Activated T-cell treated with anti-CD3 and anti-CD28 coated beads, Interleukin-2, amount 50 U/mL, for 4 hours (primary cell): ENCODE results near the gene CEP170B. TPM values are rescaled to one million over a fixed set of nuclear protein-coding genes. Genes with fewer than 3 reads are reported as not detected.

Experiments used
- ATAC-seq, 2 donors: fragments of 200-7000 bp; cut with Tn5 transposase; one replicate each; pipeline ENCODE4 v1.10.0; 2021
- DNase-seq: peaks from one replicate; pipeline ENCODE4 v3.0.0-alpha.2; 2020
- H3K27me3 Mint-ChIP-seq: one replicate; pipeline ENCODE4 v1.8.0; 2021; ENCODE audit warnings: low read depth, mixed read lengths
- H3K36me3 Mint-ChIP-seq: one replicate; pipeline ENCODE4 v1.8.0; 2022; ENCODE audit warnings: mixed read lengths; ENCODE audit not compliant: insufficient read depth
- H3K4me1 Mint-ChIP-seq: one replicate; pipeline ENCODE4 v1.8.0; 2021; ENCODE audit warnings: low read depth, mixed read lengths
- H3K4me3 Mint-ChIP-seq: one replicate; pipeline ENCODE4 v1.8.0; 2021; ENCODE audit warnings: mild to moderate bottlenecking, moderate library complexity, mixed read lengths
- H3K9me3 Mint-ChIP-seq: one replicate; pipeline ENCODE4 v1.8.0; 2021; ENCODE audit warnings: mixed read lengths
- total RNA-seq, 3 donors: library from RNA; stranded (reverse); gene quantifications; one replicate each; pipeline ENCODE4 v1.2.1, GENCODE V29; 2021

Gene CEP170B
- total RNA-seq, 3 donors from 2014 or later, result 6.9 to 11.1 (median 7.5) TPM

DNA sequence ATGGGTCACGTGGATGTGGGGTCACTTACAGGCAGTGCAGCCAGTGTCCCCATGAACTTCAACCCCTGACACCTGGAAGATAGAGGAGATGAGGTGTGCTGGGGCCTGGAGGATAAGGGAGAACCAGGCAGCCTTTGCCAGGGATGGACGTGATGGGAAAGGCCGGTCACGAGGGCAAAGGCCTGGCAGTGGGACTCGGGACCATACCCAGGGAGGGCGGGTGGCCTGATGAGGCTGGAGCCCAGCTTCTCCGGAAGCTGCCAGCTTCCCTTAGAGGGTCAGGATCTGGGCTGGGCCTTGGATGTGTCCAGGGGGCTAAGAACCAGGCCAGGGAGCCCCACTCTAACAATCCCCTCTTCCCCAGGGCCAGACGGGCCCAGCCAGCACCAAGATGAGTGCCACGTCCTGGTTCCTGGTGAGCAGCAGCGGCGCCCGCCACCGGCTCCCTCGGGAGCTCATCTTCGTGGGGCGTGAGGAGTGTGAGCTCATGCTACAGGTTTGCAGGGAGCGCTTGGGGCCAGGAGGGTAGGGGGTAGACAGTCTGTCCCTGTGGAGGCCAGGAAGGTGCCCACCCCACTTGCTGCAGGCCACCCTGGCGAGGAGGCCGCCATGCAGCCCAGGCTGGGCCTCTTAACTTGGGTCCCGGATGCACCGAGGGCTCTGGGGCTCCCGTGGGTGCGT is 3.1 kb downstream of the CEP170B start:
- Mint-ChIP-seq H3K4me3 (no peak overlapping the region), H3K27me3 (peaks cover 2% of the 10 kb centered on the region), H3K4me1 (peaks cover 14% of the 10 kb centered on the region), H3K36me3 (no peaks in the 10 kb centered on the region), H3K9me3 (no peaks in the 10 kb centered on the region)
- peak; percentile 3 for DNase-seq
- no peak for ATAC-seq

DNA sequence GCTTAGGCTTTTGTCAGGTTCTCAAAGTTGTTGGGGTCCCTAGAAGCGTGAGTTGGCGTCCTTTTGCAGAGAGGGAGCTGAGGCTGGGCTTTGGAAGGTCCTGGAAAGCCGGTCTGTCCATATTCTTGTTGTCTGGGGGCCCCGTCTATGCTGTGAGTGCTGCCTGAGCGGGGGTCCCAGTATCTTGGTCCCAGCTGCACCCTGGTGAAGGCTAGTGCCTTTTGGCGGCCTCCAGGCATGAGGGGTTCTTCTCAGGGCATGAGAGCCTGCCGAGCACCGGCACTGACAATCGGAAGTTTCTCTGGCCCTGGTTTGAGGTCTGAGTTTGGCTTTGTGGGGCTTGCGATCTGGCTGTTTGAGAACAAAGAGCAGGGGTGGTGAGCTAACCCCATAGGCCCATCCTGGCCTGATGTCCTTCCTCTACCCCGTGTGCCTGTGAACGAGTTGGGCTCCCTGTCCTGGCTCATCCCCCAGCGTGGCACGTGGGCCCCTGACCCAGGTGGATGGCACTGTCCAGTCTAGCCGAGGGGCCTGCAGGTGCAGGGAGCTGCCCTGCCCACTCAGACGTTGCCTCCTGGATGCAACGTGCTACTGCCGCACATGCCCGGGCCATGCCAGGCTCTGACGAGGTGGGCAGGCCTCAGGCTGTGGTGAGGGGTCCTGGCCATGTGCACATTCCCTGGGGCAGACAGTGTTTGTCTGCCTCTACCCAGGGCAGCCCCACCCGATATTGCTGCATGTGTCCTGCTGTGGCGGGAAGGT is 3.9 kb downstream of the CEP170B start:
- Mint-ChIP-seq H3K36me3 (no peaks in the 10 kb centered on the region), H3K4me3 (no peak overlapping the region), H3K4me1 (peaks cover 14% of the 10 kb centered on the region), H3K9me3 (no peaks in the 10 kb centered on the region), H3K27me3 (peaks cover 2% of the 10 kb centered on the region)
- DNase-seq, result no peak
- no peak for ATAC-seq

DNA sequence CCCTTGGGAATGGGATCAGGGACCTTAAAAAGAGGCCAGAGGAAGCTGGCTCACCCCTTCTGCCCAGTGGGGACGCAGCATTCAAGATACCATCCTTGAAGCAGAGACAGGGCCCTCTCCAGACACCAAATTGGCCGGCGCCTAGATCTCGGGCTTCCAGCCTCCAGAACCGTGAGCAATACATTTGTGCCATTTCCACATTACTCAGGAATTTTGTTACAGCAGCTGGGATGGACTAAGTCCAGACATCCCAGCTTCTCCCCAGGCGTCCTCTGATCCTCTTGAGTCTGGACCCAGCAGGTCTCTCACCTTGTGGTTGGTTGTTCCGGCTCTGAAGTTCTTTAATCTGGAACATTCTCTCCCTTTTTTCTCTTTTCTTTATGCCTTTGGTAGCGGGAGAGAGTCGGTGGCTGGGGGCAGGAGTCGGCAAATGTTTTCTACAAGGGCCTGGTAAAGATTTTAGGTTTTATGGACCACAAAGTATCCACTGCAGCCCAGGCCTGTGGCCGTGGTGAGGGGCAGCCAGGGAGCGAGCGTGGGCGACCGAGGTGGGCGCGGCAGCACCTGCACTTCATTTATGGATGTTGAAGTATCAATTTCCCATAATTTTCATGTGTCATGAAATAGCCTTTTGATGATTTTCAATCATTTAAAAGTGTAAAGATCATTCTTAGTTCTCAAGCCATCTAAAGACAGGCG is 4.8 kb downstream of the CEP170B start:
- Mint-ChIP-seq H3K9me3 (no peaks in the 10 kb centered on the region), H3K4me1 (peaks cover 14% of the 10 kb centered on the region), H3K4me3 (no peak overlapping the region), H3K36me3 (no peaks in the 10 kb centered on the region), H3K27me3 (peaks cover 2% of the 10 kb centered on the region)
- ATAC-seq, result no peak
- DNase-seq, result no peak

DNA sequence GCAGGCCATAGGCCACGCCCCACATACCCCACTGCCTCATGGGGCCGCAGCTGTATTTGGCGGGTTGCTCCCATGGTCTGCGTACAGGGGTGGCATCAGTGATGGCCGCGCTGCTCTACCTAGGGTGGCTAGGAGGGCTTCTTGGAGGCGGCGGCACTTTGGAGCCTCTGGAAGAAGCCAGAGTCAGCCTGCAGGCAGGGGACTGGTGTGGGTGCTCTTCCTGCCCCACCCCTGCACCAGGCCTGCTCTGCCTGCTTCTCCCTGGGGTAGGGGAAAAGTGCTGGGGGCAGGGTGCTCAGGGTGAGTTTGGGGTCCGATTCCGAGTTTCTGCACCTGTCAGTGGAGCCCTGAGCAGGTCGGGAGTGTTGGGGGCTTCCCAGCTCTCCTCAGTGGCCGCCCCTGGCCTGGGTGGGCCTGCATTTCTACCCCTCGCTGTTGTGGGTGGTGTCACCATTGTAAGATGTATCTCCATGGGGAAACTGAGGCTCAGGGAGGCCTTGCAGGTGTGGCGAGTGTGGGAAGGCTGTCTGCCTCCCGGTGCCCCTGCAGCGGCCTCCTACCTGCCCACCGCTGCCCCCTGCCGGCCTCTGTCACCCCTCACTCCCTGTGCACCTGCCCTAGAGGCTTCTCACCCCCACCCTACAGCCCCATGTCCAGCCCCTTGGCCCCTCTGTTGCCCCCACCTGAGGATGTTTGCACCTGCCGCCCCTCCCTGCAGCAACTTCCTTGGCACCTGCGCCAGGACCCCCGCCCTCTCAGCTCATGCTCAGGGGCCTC is 5.5 kb downstream of the CEP170B start:
- ATAC-seq (peak; percentile 28 to 48), DNase-seq (peak; percentile 45)
- H3K4me1 Mint-ChIP-seq, result peaks cover 14% of the 10 kb centered on the region
- peaks cover 2% of the 10 kb centered on the region for H3K27me3 Mint-ChIP-seq
- H3K9me3 Mint-ChIP-seq, result no peaks in the 10 kb centered on the region
- no peak overlapping the region for H3K4me3 Mint-ChIP-seq
- H3K36me3 Mint-ChIP-seq, result no peaks in the 10 kb centered on the region

- Mint-ChIP-seq H3K36me3 (no peaks in the 10 kb centered on the region), H3K27me3 (peaks cover 2% of the 10 kb centered on the region), H3K9me3 (no peaks in the 10 kb centered on the region), H3K4me3 (no peak overlapping the region), H3K4me1 (peaks cover 14% of the 10 kb centered on the region)
- ATAC-seq (no peak), DNase-seq (no peak)
Observed at GRCh38 chr14:104871145-104871655, 6.1 kb downstream of the CEP170B start.

DNA sequence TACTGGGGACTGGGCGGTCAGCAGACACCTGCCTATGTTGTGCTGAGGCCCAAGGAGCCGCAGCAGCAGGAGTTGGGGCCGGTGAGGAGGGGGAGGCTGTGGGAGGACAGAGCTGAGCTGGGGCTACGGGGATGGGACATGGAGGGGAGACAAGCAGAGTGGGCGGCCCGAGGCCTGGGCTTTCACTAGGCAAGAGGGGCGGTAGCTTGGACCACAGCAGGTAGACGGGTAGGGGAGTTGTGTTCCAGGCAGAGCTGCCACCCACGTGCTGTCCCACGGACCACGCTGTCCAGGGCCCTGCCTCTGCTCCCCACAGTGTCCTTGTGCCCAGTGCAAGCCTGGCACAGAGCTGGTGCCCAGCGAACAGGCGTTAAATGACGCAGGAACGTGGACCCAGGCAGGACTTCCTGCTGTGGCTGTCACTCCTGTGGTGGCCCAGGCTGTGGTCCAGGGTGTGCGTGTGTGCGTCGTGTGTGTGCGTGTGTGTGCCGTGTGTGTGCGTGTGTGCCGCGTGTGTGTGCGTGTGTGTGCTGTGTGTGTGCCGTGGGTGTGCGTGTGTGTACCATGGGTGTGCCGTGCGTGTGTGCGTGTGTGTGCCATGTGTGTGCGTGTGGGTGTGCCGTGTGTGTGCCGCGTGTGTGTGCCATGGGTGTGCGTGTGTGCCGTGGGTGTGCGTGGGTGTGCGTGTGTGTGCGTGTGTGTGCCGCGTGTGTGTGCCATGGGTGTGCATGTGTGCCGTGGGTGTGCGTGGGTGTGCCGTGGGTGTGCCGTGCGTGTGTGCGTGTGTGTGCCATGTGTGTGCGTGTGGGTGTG is 6.8 kb downstream of the CEP170B start:
- no peaks in the 10 kb centered on the region for H3K36me3 Mint-ChIP-seq
- DNase-seq, result no peak
- H3K4me3 Mint-ChIP-seq, result no peak overlapping the region
- peaks cover 9% of the 10 kb centered on the region for H3K4me1 Mint-ChIP-seq
- no peak for ATAC-seq
- H3K9me3 Mint-ChIP-seq, result no peaks in the 10 kb centered on the region
- H3K27me3 Mint-ChIP-seq, result peaks cover 2% of the 10 kb centered on the region

DNA sequence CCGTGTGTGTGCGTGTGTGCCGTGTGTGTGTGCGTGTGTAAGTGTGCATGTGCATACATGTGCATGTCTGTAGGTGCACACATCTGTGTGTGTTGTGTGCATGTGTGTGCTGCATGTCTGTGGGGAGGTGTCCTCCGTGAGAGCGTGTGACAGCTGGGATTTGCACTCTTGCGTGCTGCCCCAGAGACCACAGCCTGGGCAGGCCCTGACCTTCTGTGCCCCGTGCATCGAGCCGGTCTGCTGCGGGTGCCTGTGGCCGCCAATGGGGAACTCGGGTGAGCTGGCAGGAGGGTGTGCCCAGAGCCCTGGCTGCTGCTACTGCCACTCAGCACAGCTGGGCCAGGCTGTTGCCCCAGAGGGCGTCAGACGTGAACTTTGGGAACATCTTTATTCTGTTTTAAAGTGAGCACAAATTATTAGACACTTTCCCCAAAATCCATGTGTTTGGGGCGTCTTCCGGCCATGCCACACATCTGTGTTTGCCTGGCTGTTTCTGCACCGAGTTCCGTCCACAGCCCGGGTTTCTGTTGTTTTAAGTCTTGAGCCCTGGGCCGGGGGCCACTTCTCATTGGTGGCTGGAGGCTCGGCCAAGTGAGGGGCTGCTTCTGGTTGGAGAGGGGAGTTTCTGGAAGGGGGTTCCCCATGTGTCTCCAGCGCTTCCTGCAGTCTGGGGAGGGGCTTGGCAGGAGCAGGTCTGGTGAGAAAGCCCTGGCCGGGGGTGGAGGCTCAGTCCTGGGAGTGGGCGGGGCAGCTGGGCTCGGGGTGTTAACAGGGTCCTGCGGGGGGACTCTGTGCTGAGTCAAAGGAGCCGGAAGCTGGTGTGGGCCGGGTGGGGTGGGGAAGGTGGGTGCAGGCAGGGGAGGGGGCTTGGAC is 7.6 kb downstream of the CEP170B start:
- H3K4me1 Mint-ChIP-seq, result peaks cover 6% of the 10 kb centered on the region
- ATAC-seq (no peak), DNase-seq (no peak)
- peaks cover 2% of the 10 kb centered on the region for H3K27me3 Mint-ChIP-seq
- H3K36me3 Mint-ChIP-seq, result no peaks in the 10 kb centered on the region
- no peaks in the 10 kb centered on the region for H3K9me3 Mint-ChIP-seq
- no peak overlapping the region for H3K4me3 Mint-ChIP-seq

DNA sequence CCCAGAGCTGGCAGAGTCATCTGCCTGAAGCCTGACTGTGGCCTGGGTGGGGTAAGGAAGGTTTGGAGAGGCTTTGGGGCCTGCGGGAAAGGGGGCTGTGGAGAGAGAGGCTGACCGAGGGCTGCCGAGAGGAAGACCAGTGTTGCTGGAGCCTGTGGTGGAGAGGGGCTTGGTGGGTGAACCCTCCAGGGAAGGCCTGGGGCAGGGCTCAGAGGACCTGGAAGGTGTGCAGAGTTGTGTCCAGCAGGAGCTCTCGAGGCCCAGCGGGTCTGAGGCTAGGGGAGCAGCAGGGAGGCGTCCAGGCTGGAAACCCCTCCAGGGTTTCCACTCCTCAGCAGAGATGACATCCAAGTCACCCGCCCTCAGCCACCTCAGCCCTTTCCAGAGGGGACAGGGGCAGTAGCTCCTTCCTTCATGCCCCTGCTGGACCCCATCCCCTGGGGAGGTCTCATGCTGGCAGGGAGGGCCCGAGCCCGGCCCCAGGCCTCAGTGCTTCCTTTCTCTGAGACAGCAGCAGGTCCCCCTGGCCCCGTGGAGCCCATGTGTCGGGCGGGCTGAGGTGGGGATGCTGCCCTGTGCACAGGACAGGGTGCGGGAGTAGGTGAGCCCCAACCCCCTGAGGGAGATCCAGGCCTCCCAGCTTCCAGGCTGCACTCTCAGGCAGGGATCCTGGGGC is 8.4 kb downstream of the CEP170B start:
- ATAC-seq, result no peak

GRCh38 chr14:104874110-104874531 is 9.1 kb downstream of the CEP170B start:
- Mint-ChIP-seq H3K4me1 (peaks cover 6% of the 10 kb centered on the region), H3K4me3 (no peak overlapping the region), H3K9me3 (no peaks in the 10 kb centered on the region), H3K27me3 (peaks cover 2% of the 10 kb centered on the region), H3K36me3 (no peaks in the 10 kb centered on the region)
- DNase-seq, result no peak
- no peak for ATAC-seq

More for the DNA sequence above, 8.4 kb downstream of the CEP170B start:
- no peak for DNase-seq
- no peaks in the 10 kb centered on the region for H3K9me3 Mint-ChIP-seq
- H3K4me1 Mint-ChIP-seq, result peaks cover 6% of the 10 kb centered on the region
- H3K36me3 Mint-ChIP-seq, result no peaks in the 10 kb centered on the region
- H3K27me3 Mint-ChIP-seq, result peaks cover 2% of the 10 kb centered on the region
- no peak overlapping the region for H3K4me3 Mint-ChIP-seq

DNA sequence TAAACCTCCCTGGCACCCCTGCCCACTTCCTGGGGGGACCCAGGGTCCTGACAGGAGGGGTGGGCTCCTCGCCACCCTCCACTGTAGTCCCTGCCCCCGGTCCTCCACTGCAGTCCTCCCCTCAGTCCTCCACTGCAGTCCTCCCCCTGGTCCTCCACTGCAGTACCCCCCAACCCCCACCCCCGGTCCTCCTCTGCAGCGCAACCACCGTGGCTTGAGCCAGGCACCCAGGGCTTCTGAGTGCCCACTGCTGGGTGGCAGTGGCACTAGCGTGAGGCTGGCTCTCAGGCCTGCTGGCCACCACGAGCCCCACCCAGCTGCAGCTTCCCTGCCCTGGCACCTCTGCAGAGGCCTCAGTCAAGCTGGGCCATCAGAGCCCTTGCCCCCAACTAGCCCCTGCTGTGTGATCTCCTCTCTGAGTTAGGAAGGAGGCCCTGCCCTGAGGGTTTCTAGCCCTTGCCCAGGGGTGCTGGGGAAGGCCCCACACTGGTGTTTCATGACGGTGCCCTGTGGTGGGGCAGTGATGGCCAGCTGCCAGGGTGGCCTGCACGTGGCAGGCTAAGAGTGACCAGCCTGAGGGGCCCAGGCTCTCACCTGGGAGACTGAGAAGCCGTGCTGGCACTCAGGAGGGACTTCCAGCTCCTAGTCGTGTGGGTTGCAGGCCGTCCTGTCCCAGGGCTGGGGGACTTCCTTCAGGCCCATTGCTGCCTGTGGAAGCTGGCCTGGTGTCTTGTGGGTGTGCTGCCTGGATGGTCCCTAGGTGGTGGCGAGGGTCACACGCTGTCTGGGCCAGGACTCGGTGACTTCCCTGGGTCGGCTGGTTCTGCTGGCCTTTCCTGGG is 9.7 kb downstream of the CEP170B start:
- H3K4me3 Mint-ChIP-seq, result no peak overlapping the region
- DNase-seq, result no peak
- H3K36me3 Mint-ChIP-seq, result no peaks in the 10 kb centered on the region
- peaks cover 2% of the 10 kb centered on the region for H3K27me3 Mint-ChIP-seq
- peaks cover 6% of the 10 kb centered on the region for H3K4me1 Mint-ChIP-seq
- no peak for ATAC-seq
- no peaks in the 10 kb centered on the region for H3K9me3 Mint-ChIP-seq

DNA sequence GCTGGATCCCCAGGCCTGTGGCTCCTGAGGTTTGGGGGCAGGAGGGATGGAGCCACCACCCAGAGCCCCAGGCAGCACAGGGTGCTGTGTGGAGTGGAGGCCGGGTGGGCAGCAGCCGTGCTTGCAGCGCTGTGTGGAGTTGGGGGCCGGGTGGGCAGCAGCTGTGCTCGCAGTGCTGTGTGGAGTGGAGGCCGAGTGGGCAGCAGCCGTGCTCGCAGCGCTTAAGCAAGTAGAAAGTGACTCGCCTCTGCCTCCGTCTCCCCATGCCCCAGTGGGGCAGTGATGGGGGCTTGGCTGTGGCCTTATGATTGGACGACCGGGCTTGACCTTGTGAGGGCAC is 10.3 kb downstream of the CEP170B start:
- Mint-ChIP-seq H3K9me3 (no peaks in the 10 kb centered on the region), H3K36me3 (no peaks in the 10 kb centered on the region), H3K4me3 (no peak overlapping the region), H3K4me1 (peaks cover 6% of the 10 kb centered on the region), H3K27me3 (peaks cover 2% of the 10 kb centered on the region)
- no peak for ATAC-seq
- no peak for DNase-seq

- no peak for DNase-seq
- Mint-ChIP-seq H3K4me3 (no peak overlapping the region), H3K36me3 (peaks cover under 1% of the 10 kb centered on the region), H3K4me1 (peaks cover 6% of the 10 kb centered on the region), H3K27me3 (peaks cover 2% of the 10 kb centered on the region), H3K9me3 (no peaks in the 10 kb centered on the region)
- no peak for ATAC-seq
Observed at GRCh38 chr14:104875811-104876210, 10.7 kb downstream of the CEP170B start.
